HepG2 (cell line): ENCODE results near the gene ASTN2. TPM values are rescaled to one million over a fixed set of nuclear protein-coding genes. Genes with fewer than 3 reads are reported as not detected.

Experiments
- ATAC-seq: fragments of 200-7000 bp; cut with Tn5 transposase; 3 replicates; pipeline ENCODE4 v1.9.1; 2020; ENCODE audit warnings: mild to moderate bottlenecking, moderate library complexity
- BruUV-seq: library from RNA; stranded (reverse); fragments of 400-500 nt; replicated peaks from 2 replicates; lab custom pipeline; 2021; lab: Mats Ljungman, UMichigan
- CTCF ChIA-PET: fragments of 300-600 bp; formaldehyde crosslinking; extraction: SDS; loops from one replicate; lab custom pipeline; 2021; ENCODE audit warnings: low total read pairs, inconsistent platforms, low intra/inter-chr PET ratio; lab: Yijun Ruan, JAX
- POLR2A ChIA-PET: fragments of 350-600 bp; sonication (Branson Sonifier 250); formaldehyde crosslinking; loops from one replicate; lab custom pipeline; 2020; ENCODE audit warnings: antibody characterized with exemption, inconsistent platforms; lab: Yijun Ruan, JAX
- DNase-seq: peaks from one replicate; pipeline ENCODE4 v3.0.0-alpha.2; 2015; ENCODE audit warnings: low spot score
- FAIRE-seq: peaks from 3 replicates; lab custom pipeline; 2011; peaks lifted over from hg19 to GRCh38; lab: Jason Lieb, UNC
- H2AFZ ChIP-seq: one replicate; pipeline ENCODE4 v1.6.1; 2011; ENCODE audit warnings: low read length, inconsistent platforms
- H3K27ac ChIP-seq: fragments of 300-600 bp; 3 replicates; pipeline ENCODE4 v1.8.0; 2011; ENCODE audit warnings: mixed run types, mild to moderate bottlenecking, mixed read lengths, low read length, inconsistent platforms; ENCODE audit not compliant: insufficient read depth; ENCODE audit errors: extremely low read length
- H3K27me3 ChIP-seq, 2 experiments: fragments of 200-600 bp in 1 of 2; 2 replicates in 1 of 2; 3 replicates in 1 of 2; pipeline versions ENCODE4 v1.6.0 to v1.8.0; 2011; ENCODE audit warnings: low read length in 2 of 2, mild to moderate bottlenecking in 2 of 2, moderate library complexity in 2 of 2, inconsistent platforms in 1 of 2; ENCODE audit not compliant: insufficient read depth in 2 of 2, control insufficient read depth in 1 of 2
- H3K36me3 ChIP-seq, 2 experiments: fragments of 200-600 bp in 1 of 2; replicated peaks in 1 of 2; 2 replicates in 1 of 2; 3 replicates in 1 of 2; pipeline versions ENCODE4 v1.5.1 to v1.8.0; 2011; ENCODE audit warnings: low read length in 2 of 2, inconsistent platforms in 1 of 2; ENCODE audit not compliant: insufficient read depth in 2 of 2, control insufficient read depth in 1 of 2
- H3K4me1 ChIP-seq: 2 replicates; pipeline ENCODE4 v1.5.1; 2012; ENCODE audit warnings: low read length, inconsistent platforms; ENCODE audit not compliant: insufficient read depth
- H3K4me2 ChIP-seq: 2 replicates; pipeline ENCODE4 v1.6.0; 2011; ENCODE audit warnings: low read depth, low read length, inconsistent platforms
- H3K4me3 ChIP-seq, 3 experiments: fragments of 200-600 bp in 1 of 3; sonication (generic), shearing (Covaris generic) in 1 of 3; replicated peaks in 1 of 3; 2 replicates each; pipeline ENCODE4 v1.5.1; 2011 to 2016; ENCODE audit warnings: low read length in 3 of 3, inconsistent platforms in 2 of 3, low read depth in 2 of 3, mild to moderate bottlenecking in 2 of 3, control low read depth in 1 of 3, mixed read lengths in 1 of 3; ENCODE audit not compliant: insufficient read depth in 1 of 3
- H3K79me2 ChIP-seq: one replicate; pipeline ENCODE4 v1.6.1; 2011; ENCODE audit warnings: low read length, inconsistent platforms; ENCODE audit not compliant: insufficient read depth
- H3K9ac ChIP-seq: 2 replicates; pipeline ENCODE4 v1.6.0; 2011; ENCODE audit warnings: mild to moderate bottlenecking, low read depth, low read length, inconsistent platforms; ENCODE audit not compliant: insufficient read depth
- H3K9me3 ChIP-seq: 2 replicates; pipeline ENCODE4 v1.5.1; 2012; ENCODE audit warnings: mild to moderate bottlenecking, low read length
- H4K20me1 ChIP-seq: 2 replicates; pipeline ENCODE4 v1.6.0; 2011; ENCODE audit warnings: inconsistent platforms, mild to moderate bottlenecking, low read length, moderate library complexity; ENCODE audit not compliant: insufficient read depth
- GTF2F1 ChIP-seq: fragments of 150-350 bp; IDR thresholded peaks from 2 replicates; pipeline ENCODE4 v1.6.1; 2014; ENCODE audit warnings: low read length
- HDAC2 ChIP-seq: sonication (generic); formaldehyde crosslinking; IDR thresholded peaks from 2 replicates; pipeline ENCODE4 v1.4.0; 2020; ENCODE audit warnings: missing genetic modification reagents
- KAT8 ChIP-seq: IDR thresholded peaks from 2 replicates; pipeline ENCODE4 v1.6.1; 2016; ENCODE audit warnings: missing genetic modification reagents, missing compliant biosample characterization
- NFKB2 ChIP-seq: sonication (generic); formaldehyde crosslinking; IDR thresholded peaks from 2 replicates; pipeline ENCODE4 v1.4.0; 2020; ENCODE audit warnings: missing genetic modification reagents, borderline replicate concordance
- NKX3-1 ChIP-seq: sonication (generic); formaldehyde crosslinking; IDR thresholded peaks from 2 replicates; pipeline ENCODE4 v1.5.0; 2020; ENCODE audit warnings: missing genetic modification reagents
- POLR2A ChIP-seq, 2 experiments: IDR thresholded peaks; 2 replicates each; pipeline ENCODE4 v1.6.1; 2011; ENCODE audit warnings: low read depth in 2 of 2, low read length in 2 of 2, mild to moderate bottlenecking in 1 of 2, moderate library complexity in 1 of 2; ENCODE audit not compliant: insufficient read depth in 1 of 2
- WIZ ChIP-seq: sonication (generic); formaldehyde crosslinking; IDR thresholded peaks from 2 replicates; pipeline ENCODE4 v1.5.1; 2020; ENCODE audit warnings: mild to moderate bottlenecking, missing genetic modification reagents
- ZNF552 ChIP-seq: sonication (generic); formaldehyde crosslinking; IDR thresholded peaks from 2 replicates; pipeline ENCODE4 v1.9.0; 2022; ENCODE audit warnings: missing genetic modification reagents, mild to moderate bottlenecking, borderline replicate concordance
- ZNF564 ChIP-seq: sonication (generic); formaldehyde crosslinking; IDR thresholded peaks from 2 replicates; pipeline ENCODE4 v1.8.1; 2023; ENCODE audit warnings: mild to moderate bottlenecking, missing genetic modification reagents
- ZNF660 ChIP-seq: sonication (generic); formaldehyde crosslinking; IDR thresholded peaks from 2 replicates; pipeline ENCODE4 v1.5.1; 2020; ENCODE audit warnings: mild to moderate bottlenecking, low read depth, missing genetic modification reagents, borderline replicate concordance
- WGBS: methylation state at CpG from one replicate; pipeline ENCODE4 v1.1.6; 2017; ENCODE audit warnings: low lambda C conversion rate; 5-methylcytosine and 5-hydroxymethylcytosine counted together
- in situ Hi-C: cut with HindIII; loops from 2 replicates; pipeline ENCODE4 v1.10.0; 2017; ENCODE audit warnings: low pct_unique_long_range_greater_than_20kb; ENCODE audit not compliant: extremely low pct_ligation_motif_present
- intact Hi-C: fragments of 100-400 bp; cut with micrococcal nuclease; formaldehyde crosslinking; loops from one replicate; pipeline ENCODE4 v1.10.0; 2022; ENCODE audit not compliant: unreplicated experiment
- polyA plus RNA-seq, 8 experiments: library from polyadenylated mRNA; depleted of rRNA in 3 of 8; stranded (reverse) in 7 of 8; unstranded in 1 of 8; fragments of >200 nt; fragmentation: Illumina TruSeq in 4 of 8; extraction: Trizol in 4 of 8; gene quantifications; 2 replicates each; pipeline versions ENCODE4 v1.2.1 to v1.2.3, GENCODE V29; 2011 to 2016; ENCODE audit warnings: low read depth in 4 of 8, missing spikeins in 1 of 8, mixed read lengths in 1 of 8; ENCODE audit not compliant: insufficient read depth in 1 of 8
- total RNA-seq, 5 experiments: library from RNA; depleted of rRNA; stranded (reverse); fragments of >200 nt; fragmentation: Illumina TruSeq; extraction: Trizol; gene quantifications; 2 replicates each; pipeline ENCODE4 v1.2.3, GENCODE V29; 2016; ENCODE audit warnings: low read depth in 1 of 5
- TF ChIP-seq, protein P1 (sequence below): sonication (generic); formaldehyde crosslinking; IDR thresholded peaks from 2 replicates; pipeline ENCODE4 v1.4.0; 2020; ENCODE audit warnings: mild to moderate bottlenecking, missing genetic modification reagents
- TF ChIP-seq, protein P2 (sequence below): sonication (generic); formaldehyde crosslinking; IDR thresholded peaks from 2 replicates; pipeline ENCODE4 v1.4.0; 2020; ENCODE audit warnings: missing genetic modification reagents, mild to moderate bottlenecking, borderline replicate concordance
- TF ChIP-seq, protein P3 (sequence below): sonication (generic); formaldehyde crosslinking; IDR thresholded peaks from 2 replicates; pipeline ENCODE4 v1.4.0; 2020; ENCODE audit warnings: missing genetic modification reagents
- TF ChIP-seq, protein P4 (sequence below): sonication (generic); formaldehyde crosslinking; IDR thresholded peaks from 2 replicates; pipeline ENCODE4 v1.9.0; 2021; ENCODE audit warnings: missing genetic modification reagents, borderline replicate concordance

ASTN2 gene
- total and polyA plus RNA-seq, 2 of the 13 experiments (the other 11 are each of a cell fraction or from before 2014, with no cell fraction given): 5.2 to 13.5 TPM

DNA sequence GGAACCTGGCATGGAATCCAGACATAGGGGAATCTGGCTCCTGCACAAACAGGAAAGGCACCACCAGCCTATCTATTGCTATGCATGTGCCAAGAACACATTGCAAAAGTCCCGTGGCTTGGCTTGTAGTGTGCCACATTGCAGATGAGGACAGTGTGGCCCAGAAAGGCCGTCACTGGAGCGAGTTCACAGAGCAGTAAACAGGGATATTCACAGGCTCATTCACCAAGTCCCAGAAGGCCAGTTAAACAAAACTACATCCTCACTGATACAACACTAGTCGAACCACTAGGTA lies 767.4 kb downstream of the ASTN2 start:
- Histone ChIP-seq H3K9ac (no peak overlapping the region), H3K4me2 (no peak overlapping the region), H3K4me1 (no peaks in the 10 kb centered on the region), H3K4me3 (no peak overlapping the region), H4K20me1 (no peaks in the 10 kb centered on the region), H3K36me3 (peaks cover 3 to 4% of the 10 kb centered on the region in 2 experiments; a peak in 2 of 5 replicates), H3K79me2 (no peaks in the 10 kb centered on the region), H3K27ac (no peak overlapping the region), H3K9me3 (no peaks in the 10 kb centered on the region), H3K27me3 (peaks cover 0 to 1% of the 10 kb centered on the region in 2 experiments; a peak in 1 of 5 replicates), H2AFZ (no peak overlapping the region)
- in situ Hi-C loops (no loop called here), intact Hi-C loops (loop anchor here (1.0 to 5.0 kb wide), 2 partner anchors 58 to 1055 kb away; no protein-coding TSS in a partner anchor)
- POLR2A ChIA-PET: no interaction called here
- CTCF ChIA-PET: interaction anchor here (1.5 kb wide), 1 partner anchor 58 kb away, joined by 14 read pairs; no protein-coding TSS in a partner anchor
- 100% methylated on average over 4 of the region's 4 CpGs for WGBS
- FAIRE-seq: no peak
- no peak for DNase-seq
- peak; percentile 23; the same call in 2 of the 3 replicates for ATAC-seq
- no TSS peak for BruUV-seq
- TF ChIP-seq POLR2A (IDR thresholded peaks at IDR 0.05; ENCODE audit: insufficient read depth in 1 of 2, low read depth in 2 of 2, low read length in 2 of 2): no peak
- TF ChIP-seq, protein P1, sequence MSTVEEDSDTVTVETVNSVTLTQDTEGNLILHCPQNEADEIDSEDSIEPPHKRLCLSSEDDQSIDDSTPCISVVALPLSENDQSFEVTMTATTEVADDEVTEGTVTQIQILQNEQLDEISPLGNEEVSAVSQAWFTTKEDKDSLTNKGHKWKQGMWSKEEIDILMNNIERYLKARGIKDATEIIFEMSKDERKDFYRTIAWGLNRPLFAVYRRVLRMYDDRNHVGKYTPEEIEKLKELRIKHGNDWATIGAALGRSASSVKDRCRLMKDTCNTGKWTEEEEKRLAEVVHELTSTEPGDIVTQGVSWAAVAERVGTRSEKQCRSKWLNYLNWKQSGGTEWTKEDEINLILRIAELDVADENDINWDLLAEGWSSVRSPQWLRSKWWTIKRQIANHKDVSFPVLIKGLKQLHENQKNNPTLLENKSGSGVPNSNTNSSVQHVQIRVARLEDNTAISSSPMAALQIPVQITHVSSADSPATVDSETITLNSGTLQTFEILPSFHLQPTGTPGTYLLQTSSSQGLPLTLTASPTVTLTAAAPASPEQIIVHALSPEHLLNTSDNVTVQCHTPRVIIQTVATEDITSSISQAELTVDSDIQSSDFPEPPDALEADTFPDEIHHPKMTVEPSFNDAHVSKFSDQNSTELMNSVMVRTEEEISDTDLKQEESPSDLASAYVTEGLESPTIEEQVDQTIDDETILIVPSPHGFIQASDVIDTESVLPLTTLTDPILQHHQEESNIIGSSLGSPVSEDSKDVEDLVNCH (CRISPR knock-in tag): no peak
- no peak for TF ChIP-seq ZNF564 (CRISPR knock-in tag)
- no peak for TF ChIP-seq ZNF552
- TF ChIP-seq NFKB2 (CRISPR knock-in tag): no peak
- TF ChIP-seq KAT8 (CRISPR knock-in tag): no peak
- no peak for TF ChIP-seq WIZ (CRISPR knock-in tag)
- TF ChIP-seq, protein P2, sequence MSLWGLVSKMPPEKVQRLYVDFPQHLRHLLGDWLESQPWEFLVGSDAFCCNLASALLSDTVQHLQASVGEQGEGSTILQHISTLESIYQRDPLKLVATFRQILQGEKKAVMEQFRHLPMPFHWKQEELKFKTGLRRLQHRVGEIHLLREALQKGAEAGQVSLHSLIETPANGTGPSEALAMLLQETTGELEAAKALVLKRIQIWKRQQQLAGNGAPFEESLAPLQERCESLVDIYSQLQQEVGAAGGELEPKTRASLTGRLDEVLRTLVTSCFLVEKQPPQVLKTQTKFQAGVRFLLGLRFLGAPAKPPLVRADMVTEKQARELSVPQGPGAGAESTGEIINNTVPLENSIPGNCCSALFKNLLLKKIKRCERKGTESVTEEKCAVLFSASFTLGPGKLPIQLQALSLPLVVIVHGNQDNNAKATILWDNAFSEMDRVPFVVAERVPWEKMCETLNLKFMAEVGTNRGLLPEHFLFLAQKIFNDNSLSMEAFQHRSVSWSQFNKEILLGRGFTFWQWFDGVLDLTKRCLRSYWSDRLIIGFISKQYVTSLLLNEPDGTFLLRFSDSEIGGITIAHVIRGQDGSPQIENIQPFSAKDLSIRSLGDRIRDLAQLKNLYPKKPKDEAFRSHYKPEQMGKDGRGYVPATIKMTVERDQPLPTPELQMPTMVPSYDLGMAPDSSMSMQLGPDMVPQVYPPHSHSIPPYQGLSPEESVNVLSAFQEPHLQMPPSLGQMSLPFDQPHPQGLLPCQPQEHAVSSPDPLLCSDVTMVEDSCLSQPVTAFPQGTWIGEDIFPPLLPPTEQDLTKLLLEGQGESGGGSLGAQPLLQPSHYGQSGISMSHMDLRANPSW (CRISPR knock-in tag): no peak
- TF ChIP-seq, protein P3, sequence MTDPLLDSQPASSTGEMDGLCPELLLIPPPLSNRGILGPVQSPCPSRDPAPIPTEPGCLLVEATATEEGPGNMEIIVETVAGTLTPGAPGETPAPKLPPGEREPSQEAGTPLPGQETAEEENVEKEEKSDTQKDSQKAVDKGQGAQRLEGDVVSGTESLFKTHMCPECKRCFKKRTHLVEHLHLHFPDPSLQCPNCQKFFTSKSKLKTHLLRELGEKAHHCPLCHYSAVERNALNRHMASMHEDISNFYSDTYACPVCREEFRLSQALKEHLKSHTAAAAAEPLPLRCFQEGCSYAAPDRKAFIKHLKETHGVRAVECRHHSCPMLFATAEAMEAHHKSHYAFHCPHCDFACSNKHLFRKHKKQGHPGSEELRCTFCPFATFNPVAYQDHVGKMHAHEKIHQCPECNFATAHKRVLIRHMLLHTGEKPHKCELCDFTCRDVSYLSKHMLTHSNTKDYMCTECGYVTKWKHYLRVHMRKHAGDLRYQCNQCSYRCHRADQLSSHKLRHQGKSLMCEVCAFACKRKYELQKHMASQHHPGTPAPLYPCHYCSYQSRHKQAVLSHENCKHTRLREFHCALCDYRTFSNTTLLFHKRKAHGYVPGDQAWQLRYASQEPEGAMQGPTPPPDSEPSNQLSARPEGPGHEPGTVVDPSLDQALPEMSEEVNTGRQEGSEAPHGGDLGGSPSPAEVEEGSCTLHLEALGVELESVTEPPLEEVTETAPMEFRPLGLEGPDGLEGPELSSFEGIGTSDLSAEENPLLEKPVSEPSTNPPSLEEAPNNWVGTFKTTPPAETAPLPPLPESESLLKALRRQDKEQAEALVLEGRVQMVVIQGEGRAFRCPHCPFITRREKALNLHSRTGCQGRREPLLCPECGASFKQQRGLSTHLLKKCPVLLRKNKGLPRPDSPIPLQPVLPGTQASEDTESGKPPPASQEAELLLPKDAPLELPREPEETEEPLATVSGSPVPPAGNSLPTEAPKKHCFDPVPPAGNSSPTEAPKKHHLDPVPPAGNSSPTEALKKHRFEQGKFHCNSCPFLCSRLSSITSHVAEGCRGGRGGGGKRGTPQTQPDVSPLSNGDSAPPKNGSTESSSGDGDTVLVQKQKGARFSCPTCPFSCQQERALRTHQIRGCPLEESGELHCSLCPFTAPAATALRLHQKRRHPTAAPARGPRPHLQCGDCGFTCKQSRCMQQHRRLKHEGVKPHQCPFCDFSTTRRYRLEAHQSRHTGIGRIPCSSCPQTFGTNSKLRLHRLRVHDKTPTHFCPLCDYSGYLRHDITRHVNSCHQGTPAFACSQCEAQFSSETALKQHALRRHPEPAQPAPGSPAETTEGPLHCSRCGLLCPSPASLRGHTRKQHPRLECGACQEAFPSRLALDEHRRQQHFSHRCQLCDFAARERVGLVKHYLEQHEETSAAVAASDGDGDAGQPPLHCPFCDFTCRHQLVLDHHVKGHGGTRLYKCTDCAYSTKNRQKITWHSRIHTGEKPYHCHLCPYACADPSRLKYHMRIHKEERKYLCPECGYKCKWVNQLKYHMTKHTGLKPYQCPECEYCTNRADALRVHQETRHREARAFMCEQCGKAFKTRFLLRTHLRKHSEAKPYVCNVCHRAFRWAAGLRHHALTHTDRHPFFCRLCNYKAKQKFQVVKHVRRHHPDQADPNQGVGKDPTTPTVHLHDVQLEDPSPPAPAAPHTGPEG (CRISPR knock-in tag): no peak
- TF ChIP-seq HDAC2 (CRISPR knock-in tag): no peak
- no peak for TF ChIP-seq GTF2F1
- TF ChIP-seq, protein P4, sequence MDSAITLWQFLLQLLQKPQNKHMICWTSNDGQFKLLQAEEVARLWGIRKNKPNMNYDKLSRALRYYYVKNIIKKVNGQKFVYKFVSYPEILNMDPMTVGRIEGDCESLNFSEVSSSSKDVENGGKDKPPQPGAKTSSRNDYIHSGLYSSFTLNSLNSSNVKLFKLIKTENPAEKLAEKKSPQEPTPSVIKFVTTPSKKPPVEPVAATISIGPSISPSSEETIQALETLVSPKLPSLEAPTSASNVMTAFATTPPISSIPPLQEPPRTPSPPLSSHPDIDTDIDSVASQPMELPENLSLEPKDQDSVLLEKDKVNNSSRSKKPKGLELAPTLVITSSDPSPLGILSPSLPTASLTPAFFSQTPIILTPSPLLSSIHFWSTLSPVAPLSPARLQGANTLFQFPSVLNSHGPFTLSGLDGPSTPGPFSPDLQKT (CRISPR knock-in tag): no peak
- TF ChIP-seq ZNF660: no peak
- no peak for TF ChIP-seq NKX3-1 (CRISPR knock-in tag)
